Measurements from ENCODE around the gene MATK. TPM values are rescaled to one million over a fixed set of nuclear protein-coding genes. Genes with fewer than 3 reads are reported as not detected.

MATK gene
- total and polyA plus RNA-seq, 10 of the 15 experiments (the other 5 are each of a cell fraction or from before 2014, with no cell fraction given): 0.24 to 2.2 (median 1.1) TPM; not detected in 2

- TF ChIP-seq JUNB (IDR thresholded peaks at IDR 0.05): no peak
Observed at GRCh38 chr19:3818466-3818865, 32.3 kb upstream of the MATK start (continued).

- no peaks in the 10 kb centered on the region for H4K20me1 ChIP-seq (ENCODE audit: control insufficient read depth, insufficient read depth)
- no peak overlapping the region for H3K9ac ChIP-seq (ENCODE audit: control insufficient read depth, insufficient read depth, low read length)
- FAIRE-seq: no peak
- H3K9me3 ChIP-seq (replicated peaks; ENCODE audit: control insufficient read depth, insufficient read depth, low read length): no peaks in the 10 kb centered on the region
- DNase-seq (ENCODE audit: low read depth, low spot score): no peak
- H3K4me3 ChIP-seq: no peak overlapping the region
- POLR2A ChIA-PET: no interaction called here
- H2AFZ ChIP-seq (ENCODE audit: control insufficient read depth, low read depth, low read length): no peak overlapping the region
- no peak overlapping the region for H3K4me2 ChIP-seq (ENCODE audit: control insufficient read depth, insufficient read depth)
- H3K79me2 ChIP-seq (ENCODE audit: control insufficient read depth, insufficient read depth, low read length): no peaks in the 10 kb centered on the region
- SMC1A ChIA-PET (ENCODE audit: uncharacterized antibody, unreplicated experiment): interaction anchor here (0.6 to 1.1 kb wide), 2 partner anchors 29 to 55 kb away, joined by 3 to 5 read pairs; partner anchors contain the start of gene MRPL54
- ATAC-seq: no peak
- H3K36me3 ChIP-seq (ENCODE audit: control insufficient read depth in 2 of 2, insufficient read depth in 2 of 2, low read length in 1 of 2): no peaks in the 10 kb centered on the region
- BruUV-seq (replicated peaks): no TSS peak
- CTCF ChIA-PET: interaction anchor here (1.4 kb wide), 1 partner anchor 10 kb away, joined by 6 read pairs; no protein-coding TSS in a partner anchor
- 60% methylated on average over 8 of the region's 8 CpGs for WGBS (ENCODE audit: insufficient coverage, insufficient replicate concordance, low lambda C conversion rate, missing lambda C conversion rate)
- H3K27me3 ChIP-seq (replicated peaks in 1 of 2; ENCODE audit: control insufficient read depth in 2 of 2, insufficient read depth in 2 of 2, low read length in 1 of 2): no peaks in the 10 kb centered on the region
- RAD21 ChIA-PET (ENCODE audit: unreplicated experiment): no interaction called here
- H3K27ac ChIP-seq (ENCODE audit: control insufficient read depth, insufficient read depth): no peak overlapping the region
- intact Hi-C loops (cut with micrococcal nuclease; ENCODE audit: unreplicated experiment): no loop called here
- TF ChIP-seq ELK1 (IDR thresholded peaks at IDR 0.05; ENCODE audit: low read depth, low read length) (no peak), MEF2B (IDR thresholded peaks at IDR 0.05; ENCODE audit: partially characterized antibody, poor library complexity, severe bottlenecking) (no peak), CEBPZ (IDR thresholded peaks at IDR 0.05; ENCODE audit: low read depth, low read length) (no peak), CBX5 (IDR thresholded peaks at IDR 0.05; ENCODE audit: low read depth) (no peak), HDAC2 (IDR thresholded peaks at IDR 0.05) (no peak), PAX5 (IDR thresholded peaks at IDR 0.05; ENCODE audit: borderline replicate concordance, low read depth, low read length) (no peak), HDAC6 (IDR thresholded peaks at IDR 0.05; ENCODE audit: unreplicated experiment) (no peak), BACH1 (IDR thresholded peaks at IDR 0.05; ENCODE audit: borderline replicate concordance) (no peak), CHD2 (IDR thresholded peaks at IDR 0.05; ENCODE audit: borderline replicate concordance, low read depth, low read length) (no peak), EED (IDR thresholded peaks at IDR 0.05; ENCODE audit: low read depth) (no peak), BHLHE40 (IDR thresholded peaks at IDR 0.05; ENCODE audit: borderline replicate concordance in 1 of 2, low read depth in 2 of 2, low read length in 1 of 2) (no peak)
- no peaks in the 10 kb centered on the region for H3K4me1 ChIP-seq (ENCODE audit: control insufficient read depth, insufficient read depth, low read length)
- in situ Hi-C loops (cut with MboI): no loop called here
Observed at GRCh38 chr19:3817761-3818160, 31.6 kb upstream of the MATK start.

Data from GM12878 (cell line).